Smooth muscle cell (in vitro differentiated cells): ENCODE results near the gene DACT3. TPM values are rescaled to one million over a fixed set of nuclear protein-coding genes. Genes with fewer than 3 reads are reported as not detected.

Source experiments
- DNase-seq: peaks from one replicate; lab custom pipeline; 2025; ENCODE audit not compliant: unreplicated experiment; lab: John Stamatoyannopoulos, UW
- H2AFZ ChIP-seq: fragments of 200-600 bp; sonication (generic); 2 replicates; pipeline ENCODE4 v1.6.0; 2016; ENCODE audit warnings: antibody characterized with exemption, low read depth, mild to moderate bottlenecking
- H3F3A ChIP-seq: fragments of 200-600 bp; sonication (generic); 2 replicates; pipeline ENCODE4 v1.6.0; 2017; ENCODE audit warnings: antibody characterized with exemption, low read depth
- H3K27ac ChIP-seq: fragments of 200-600 bp; sonication (generic); 2 replicates; pipeline ENCODE4 v1.5.1; 2016; ENCODE audit warnings: low read depth, mild to moderate bottlenecking
- H3K27me3 ChIP-seq: fragments of 200-600 bp; sonication (generic); 2 replicates; pipeline ENCODE4 v1.6.1; 2016; ENCODE audit warnings: low read depth, mild to moderate bottlenecking
- H3K36me3 ChIP-seq: fragments of 200-600 bp; sonication (generic); 2 replicates; pipeline ENCODE4 v1.5.1; 2016; ENCODE audit warnings: low read depth
- H3K4me1 ChIP-seq: fragments of 200-600 bp; sonication (generic); 2 replicates; pipeline ENCODE4 v1.5.1; 2016; ENCODE audit warnings: low read depth
- H3K4me2 ChIP-seq: fragments of 200-600 bp; sonication (generic); 2 replicates; pipeline ENCODE4 v1.6.0; 2016; ENCODE audit warnings: mild to moderate bottlenecking
- H3K4me3 ChIP-seq: fragments of 200-600 bp; sonication (generic); 2 replicates; pipeline ENCODE4 v1.5.1; 2016; ENCODE audit warnings: mild to moderate bottlenecking
- H3K79me2 ChIP-seq: fragments of 200-600 bp; sonication (generic); 2 replicates; pipeline ENCODE4 v1.6.0; 2016; ENCODE audit warnings: low read depth, mild to moderate bottlenecking
- H3K9ac ChIP-seq: fragments of 200-600 bp; sonication (generic); 2 replicates; pipeline ENCODE4 v1.6.0; 2016; ENCODE audit warnings: low read depth
- H3K9me3 ChIP-seq: fragments of 200-600 bp; sonication (generic); replicated peaks from 2 replicates; pipeline ENCODE4 v1.5.1; 2016; ENCODE audit warnings: low read depth
- H4K20me1 ChIP-seq: fragments of 200-600 bp; sonication (generic); 2 replicates; pipeline ENCODE4 v1.6.0; 2016; ENCODE audit warnings: low read depth
- CTCF ChIP-seq: fragments of 200-600 bp; sonication (generic); IDR thresholded peaks from 2 replicates; pipeline ENCODE4 v1.5.1; 2017; ENCODE audit warnings: borderline replicate concordance, mild to moderate bottlenecking, antibody characterized with exemption; ENCODE audit not compliant: insufficient read depth, poor library complexity, severe bottlenecking
- WGBS: methylation state at CpG from one replicate; pipeline ENCODE4 v1.1.7; 2016; ENCODE audit warnings: low lambda C conversion rate; 5-methylcytosine and 5-hydroxymethylcytosine counted together
- microRNA counts: library from miRNA; unstranded; fragments of <30 nt; microRNA quantifications from one replicate; lab custom pipeline; 2016
- microRNA-seq: library from miRNA; unstranded; fragments of <30 nt; microRNA quantifications from one replicate; pipeline ENCODE4, GENCODE V29; 2016; ENCODE audit warnings: borderline number of aligned reads
- polyA plus RNA-seq: library from polyadenylated mRNA; unstranded; fragments of >200 nt; fragmentation: Nextera tagmentation; extraction: Ambion mirVana; gene quantifications from 2 replicates; pipeline ENCODE4 v1.2.1, GENCODE V29; 2016
- small RNA-seq: library from RNA; depleted of rRNA; stranded (forward); fragments of <200 nt; gene quantifications from one replicate; pipeline ENCODE3, GENCODE V24; 2014
- total RNA-seq: library from RNA; depleted of rRNA; stranded (reverse); fragments of >200 nt; gene quantifications from 2 replicates; pipeline ENCODE4 v1.2.3, GENCODE V29; 2014

The DACT3 gene
- total and polyA plus RNA-seq, 2 experiments from 2014 or later = 6.2 to 22.7 TPM

DNA sequence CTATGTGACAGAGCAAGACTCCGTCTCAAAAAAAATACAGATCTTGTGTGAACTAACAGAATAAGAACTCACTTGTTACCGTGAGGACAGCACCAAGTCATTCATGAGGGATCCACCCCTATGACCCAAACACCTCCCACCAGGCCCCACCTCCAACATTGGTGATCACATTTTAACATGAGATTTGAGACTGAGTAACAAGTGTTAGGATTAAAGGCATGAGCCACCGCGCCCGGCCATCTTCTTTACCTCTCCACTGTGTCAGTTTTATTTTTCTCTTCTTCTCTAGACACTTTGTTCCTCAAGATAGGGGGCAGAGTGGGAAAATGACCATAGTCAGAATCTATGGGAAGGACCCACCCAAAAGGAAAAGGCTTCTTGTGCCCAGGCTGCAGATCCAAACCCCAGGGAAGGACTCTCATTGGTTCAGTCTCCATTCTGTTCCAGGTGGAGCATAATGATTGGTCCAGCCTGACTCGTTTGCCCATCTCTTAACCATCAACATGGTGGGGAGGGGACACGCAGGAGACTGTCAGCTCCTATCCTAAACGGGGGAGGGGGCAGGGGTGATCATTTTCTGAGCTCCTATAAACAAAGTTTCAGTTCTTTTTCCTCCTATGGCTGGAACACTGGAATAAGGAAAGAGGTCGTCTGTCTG, 61.1 kb downstream of the DACT3 start:
- Histone ChIP-seq H3K9me3 (no peaks in the 10 kb centered on the region), H3K4me3 (peak overlapping the region; percentile 99), H4K20me1 (peaks cover 28% of the 10 kb centered on the region), H2AFZ (peak overlapping the region; percentile 96), H3K4me1 (peaks cover 16% of the 10 kb centered on the region), H3K9ac (peak overlapping the region; percentile 100), H3K27me3 (no peaks in the 10 kb centered on the region), H3K4me2 (peak overlapping the region; percentile 81), H3K79me2 (peaks cover 37% of the 10 kb centered on the region), H3K36me3 (no peaks in the 10 kb centered on the region), H3K27ac (peak overlapping the region; percentile 98), H3F3A (no peaks in the 10 kb centered on the region)
- no peak for TF ChIP-seq CTCF
- no peak for DNase-seq
- 72% methylated on average over 9 of the region's 9 CpGs for WGBS

DNA sequence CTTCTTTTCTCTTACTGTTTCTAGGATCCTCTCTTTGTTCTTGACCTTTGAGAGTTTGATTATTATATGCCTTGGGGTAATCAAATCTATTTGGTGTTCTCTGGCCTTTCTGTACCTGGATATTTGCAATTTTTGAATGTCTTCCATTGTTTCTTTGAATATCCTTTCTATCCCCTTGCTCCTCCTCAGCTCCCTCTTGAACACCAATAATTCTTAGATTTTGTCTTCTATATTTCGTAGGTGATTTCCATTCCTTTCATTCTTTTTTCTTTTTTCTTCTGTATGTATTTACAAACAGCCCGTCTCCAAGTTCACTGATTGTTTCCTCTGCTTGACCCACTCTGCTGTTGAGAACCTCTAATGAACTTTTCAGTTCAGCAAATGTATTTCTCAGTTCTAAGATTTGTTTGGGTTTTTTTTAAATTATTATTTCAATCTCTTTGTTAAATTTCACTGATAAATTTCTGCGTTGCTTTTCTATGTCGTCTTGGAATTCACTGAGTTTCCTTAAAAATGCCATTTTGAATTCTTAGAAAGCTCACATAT, 62.5 kb downstream of the DACT3 start:
- H3K27me3 ChIP-seq = no peaks in the 10 kb centered on the region
- H2AFZ ChIP-seq = no peak overlapping the region
- no peak for DNase-seq
- no peaks in the 10 kb centered on the region for H3K36me3 ChIP-seq
- no peak for TF ChIP-seq CTCF
- no peak overlapping the region for H3K9ac ChIP-seq
- H3K79me2 ChIP-seq = peaks cover 23% of the 10 kb centered on the region
- peaks cover 14% of the 10 kb centered on the region for H4K20me1 ChIP-seq
- no peaks in the 10 kb centered on the region for H3F3A ChIP-seq
- H3K4me3 ChIP-seq = no peak overlapping the region
- H3K4me1 ChIP-seq = peaks cover 13% of the 10 kb centered on the region
- no peak overlapping the region for H3K4me2 ChIP-seq
- 95% methylated on average over 4 of the region's 4 CpGs for WGBS
- H3K27ac ChIP-seq = no peak overlapping the region
- no peaks in the 10 kb centered on the region for H3K9me3 ChIP-seq

MicroRNAs encoded within 50 kb of the gene (microRNA counts, 767-probe panel; counts per million panel counts)
- microRNA hsa-miR-320e (lab: Ali Mortazavi, UCI) = 7,175 counts per million, percentile 42 among the panel's probes with 10 or more counts

Small RNAs within 50 kb of the gene (microRNA-seq; reads per million reads assigned to microRNA genes)
- 13.4 reads per million, percentile 19 among the genes with 10 or more reads in this experiment for gene MIR320E

Small RNAs within 50 kb of the gene (small RNA-seq; reads per million reads assigned to genes)
- gene MIR320E (0.11 reads per million), gene RN7SL364P (0.55 reads per million, percentile 19 among the genes with 10 or more reads in this experiment)

Other genes with a start within 250 kb of the DACT3 start
- 17.9 and 19.4 TPM in 2 replicates for gene CCDC8, start 247.6 kb downstream of the DACT3 start, total RNA-seq
- gene CCDC8, start 247.6 kb downstream of the DACT3 start, polyA plus RNA-seq = 44.5 and 53.9 TPM in 2 replicates
- gene PNMA8C, start 232.2 kb downstream of the DACT3 start, total RNA-seq = not detected in 2 replicates
- not detected in 2 replicates for gene PNMA8C, start 232.2 kb downstream of the DACT3 start, polyA plus RNA-seq
- gene PNMA8A, start 189.6 kb downstream of the DACT3 start, total RNA-seq = 6.5 and 16.4 TPM in 2 replicates
- 3.6 and 5.9 TPM in 2 replicates for gene PNMA8A, start 189.6 kb downstream of the DACT3 start, polyA plus RNA-seq
- 0.49 and 1.0 TPM in 2 replicates for gene PNMA8B, start 165.3 kb downstream of the DACT3 start, total RNA-seq
- 1.2 TPM in 2 replicates for gene PNMA8B, start 165.3 kb downstream of the DACT3 start, polyA plus RNA-seq
- 152 and 172 TPM in 2 replicates for gene CALM3, start 59.9 kb downstream of the DACT3 start, total RNA-seq
- gene CALM3, start 59.9 kb downstream of the DACT3 start, polyA plus RNA-seq = 165 and 183 TPM in 2 replicates
- 0.09 and 2.3 TPM in 2 replicates for gene PTGIR, start 36.1 kb downstream of the DACT3 start, total RNA-seq
- 0.81 and 1.3 TPM in 2 replicates for gene PTGIR, start 36.1 kb downstream of the DACT3 start, polyA plus RNA-seq
- not detected in 2 replicates for gene GNG8, start 25.0 kb downstream of the DACT3 start, total RNA-seq
- gene GNG8, start 25.0 kb downstream of the DACT3 start, polyA plus RNA-seq = 3.3 TPM in 1 of 2 replicates, not detected in the other
- 8.6 and 24.2 TPM in 2 replicates for gene PRKD2, start 55.9 kb upstream of the DACT3 start, total RNA-seq
- 34.6 and 45.9 TPM in 2 replicates for gene PRKD2, start 55.9 kb upstream of the DACT3 start, polyA plus RNA-seq
- gene FKRP, start 84.9 kb upstream of the DACT3 start, total RNA-seq = 13.8 and 35.2 TPM in 2 replicates
- 18.9 and 27.2 TPM in 2 replicates for gene FKRP, start 84.9 kb upstream of the DACT3 start, polyA plus RNA-seq
- 47.1 and 55.7 TPM in 2 replicates for gene STRN4, start 85.3 kb upstream of the DACT3 start, total RNA-seq
- 69.1 and 72.1 TPM in 2 replicates for gene STRN4, start 85.3 kb upstream of the DACT3 start, polyA plus RNA-seq
- gene SLC1A5, start 127.4 kb upstream of the DACT3 start, total RNA-seq = 101 TPM in 2 replicates
- 224 and 231 TPM in 2 replicates for gene SLC1A5, start 127.4 kb upstream of the DACT3 start, polyA plus RNA-seq
- 142 and 204 TPM in 2 replicates for gene AP2S1, start 189.7 kb upstream of the DACT3 start, total RNA-seq
- gene AP2S1, start 189.7 kb upstream of the DACT3 start, polyA plus RNA-seq = 471 and 488 TPM in 2 replicates
- gene ARHGAP35, start 199.8 kb upstream of the DACT3 start, total RNA-seq = 19.8 and 20.0 TPM in 2 replicates
- 6.9 TPM in 2 replicates for gene ARHGAP35, start 199.8 kb upstream of the DACT3 start, polyA plus RNA-seq